ENCODE data around the gene DYNLT2. TPM values are rescaled to one million over a fixed set of nuclear protein-coding genes. Genes with fewer than 3 reads are reported as not detected.

Gene DYNLT2
- total RNA-seq, 2 donors from 2014 or later, result 1.5 to 2.6 TPM

DNA sequence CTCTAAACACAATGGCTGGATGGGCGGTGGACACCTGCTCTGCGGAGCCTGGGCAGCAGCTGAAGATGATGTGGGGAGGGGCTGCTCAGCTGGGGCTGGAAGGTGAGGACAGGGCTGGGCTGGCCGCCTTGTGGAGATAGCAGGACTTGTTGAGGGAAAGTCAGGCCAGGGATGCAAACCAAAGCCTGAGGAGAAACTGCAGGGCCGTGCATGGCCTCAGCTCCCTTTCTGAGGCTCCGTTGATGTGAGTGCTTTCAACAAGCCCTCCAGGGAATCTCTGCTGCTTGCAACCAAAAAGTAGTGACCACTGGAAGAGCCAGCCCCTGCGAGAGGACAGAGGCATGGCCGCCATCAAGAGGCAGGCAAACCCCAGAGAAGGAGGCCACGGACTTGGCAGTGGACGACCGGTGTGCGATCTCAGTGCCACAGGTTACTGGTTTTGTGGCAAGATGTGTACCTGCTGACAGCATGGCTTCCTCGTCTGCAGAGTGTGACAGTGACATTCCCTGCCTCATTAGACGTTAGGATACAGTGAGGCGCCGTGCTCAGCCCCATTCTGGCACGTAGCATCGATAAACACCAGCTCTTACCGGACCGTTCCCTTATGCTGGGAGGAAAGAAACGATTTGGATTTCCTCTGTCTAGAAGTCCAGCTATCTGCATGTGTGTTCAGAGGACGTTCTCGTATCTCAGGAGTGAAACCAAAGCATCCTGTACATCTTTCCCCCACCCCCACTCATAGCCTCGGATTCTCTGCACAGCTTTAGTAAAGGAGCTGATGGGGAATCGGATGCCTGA is 38.0 kb upstream of the DYNLT2 start:
- no peak overlapping the region for H3K27ac Mint-ChIP-seq

DNA sequence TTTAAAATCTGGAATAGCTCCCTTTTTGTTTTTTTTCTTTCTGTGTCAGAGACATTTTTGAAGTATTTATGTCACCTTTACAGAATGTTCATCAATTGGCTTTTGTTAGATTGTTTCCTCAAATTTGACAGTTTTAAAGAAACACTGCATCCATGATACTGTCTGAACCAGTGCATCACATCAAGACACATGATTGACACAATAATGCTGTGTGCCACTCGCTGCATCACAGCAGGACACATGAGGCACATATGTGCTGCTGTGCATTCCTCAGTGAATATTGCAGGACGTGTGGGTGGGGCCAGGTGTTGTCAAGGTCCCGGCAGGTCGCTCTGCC is 37.4 kb upstream of the DYNLT2 start:
- no peak for DNase-seq (ENCODE audit: low spot score)
- no peak for ATAC-seq
- Mint-ChIP-seq H3K27me3 (peaks cover 28 to 31% of the 10 kb centered on the region in 2 donors), H3K4me1 (ENCODE audit: low read depth in 2 of 2) (peaks cover 17 to 18% of the 10 kb centered on the region in 2 donors), H3K9me3 (no peaks in the 10 kb centered on the region), H3K36me3 (no peaks in the 10 kb centered on the region), H3K27ac (no peak overlapping the region), H3K4me3 (peak overlapping the region; percentile 12)

More for the DNA sequence above, 38.0 kb upstream of the DYNLT2 start:
- Mint-ChIP-seq H3K9me3 (no peaks in the 10 kb centered on the region), H3K27me3 (peaks cover 33% of the 10 kb centered on the region in 2 donors), H3K4me1 (ENCODE audit: low read depth in 2 of 2) (peaks cover 17 to 18% of the 10 kb centered on the region in 2 donors), H3K4me3 (peak overlapping the region; percentile 67), H3K36me3 (no peaks in the 10 kb centered on the region)
- DNase-seq (ENCODE audit: low spot score), result no peak
- ATAC-seq, result no peak

DNA sequence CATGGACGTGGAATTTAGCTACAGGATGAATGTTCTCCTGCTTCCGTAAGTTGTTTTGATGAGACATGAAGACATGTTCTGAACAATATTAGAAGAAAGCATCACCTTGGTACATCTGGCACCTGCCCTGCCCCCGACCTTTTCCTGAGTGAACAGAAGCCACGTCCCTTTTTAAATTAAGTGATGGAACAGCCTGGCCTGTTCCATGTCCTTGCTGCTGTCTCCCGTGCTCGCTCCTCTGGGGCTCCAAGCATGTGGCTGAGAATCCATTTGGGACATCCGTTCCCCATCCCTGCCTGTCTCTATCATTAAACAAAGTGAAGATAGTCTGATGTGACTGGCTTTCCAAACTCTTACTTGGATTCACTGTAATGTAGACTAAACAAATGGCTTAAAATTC is 36.4 kb upstream of the DYNLT2 start:
- H3K36me3 Mint-ChIP-seq, result no peaks in the 10 kb centered on the region
- H3K27ac Mint-ChIP-seq, result no peak overlapping the region
- no peak overlapping the region for H3K4me3 Mint-ChIP-seq
- peaks cover 19 to 21% of the 10 kb centered on the region in 2 donors for H3K27me3 Mint-ChIP-seq
- DNase-seq (ENCODE audit: low spot score) (no peak), ATAC-seq (no peak)
- peaks cover 17 to 18% of the 10 kb centered on the region in 2 donors for H3K4me1 Mint-ChIP-seq (ENCODE audit: low read depth in 2 of 2)
- no peaks in the 10 kb centered on the region for H3K9me3 Mint-ChIP-seq

DNA sequence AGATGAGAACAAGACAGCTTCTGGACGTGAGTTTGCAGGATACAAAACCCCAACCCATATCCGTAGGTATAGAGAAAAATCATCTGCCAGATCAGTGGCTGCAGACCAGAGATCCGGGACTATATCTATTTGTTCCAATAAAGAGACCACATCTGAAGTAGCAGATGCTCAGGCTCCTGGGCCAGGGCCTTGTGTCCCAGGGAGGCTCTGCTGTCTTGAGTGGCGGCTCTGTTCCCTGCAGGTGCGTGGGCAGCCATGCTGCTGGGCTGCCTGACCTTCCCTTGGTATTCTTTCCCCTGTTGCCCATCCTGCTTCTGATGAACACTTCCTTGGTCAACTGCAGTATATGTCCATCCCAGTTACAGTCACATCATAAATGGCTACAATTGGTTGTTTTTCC is 35.0 kb upstream of the DYNLT2 start:
- H3K36me3 Mint-ChIP-seq, result no peaks in the 10 kb centered on the region
- H3K27me3 Mint-ChIP-seq, result peaks cover 7 to 9% of the 10 kb centered on the region in 2 donors
- H3K4me1 Mint-ChIP-seq (ENCODE audit: low read depth in 2 of 2), result peaks cover 14 to 16% of the 10 kb centered on the region in 2 donors
- H3K9me3 Mint-ChIP-seq, result no peaks in the 10 kb centered on the region
- no peak for ATAC-seq
- H3K27ac Mint-ChIP-seq, result no peak overlapping the region
- H3K4me3 Mint-ChIP-seq, result no peak overlapping the region
- DNase-seq (ENCODE audit: low spot score), result no peak

DNA sequence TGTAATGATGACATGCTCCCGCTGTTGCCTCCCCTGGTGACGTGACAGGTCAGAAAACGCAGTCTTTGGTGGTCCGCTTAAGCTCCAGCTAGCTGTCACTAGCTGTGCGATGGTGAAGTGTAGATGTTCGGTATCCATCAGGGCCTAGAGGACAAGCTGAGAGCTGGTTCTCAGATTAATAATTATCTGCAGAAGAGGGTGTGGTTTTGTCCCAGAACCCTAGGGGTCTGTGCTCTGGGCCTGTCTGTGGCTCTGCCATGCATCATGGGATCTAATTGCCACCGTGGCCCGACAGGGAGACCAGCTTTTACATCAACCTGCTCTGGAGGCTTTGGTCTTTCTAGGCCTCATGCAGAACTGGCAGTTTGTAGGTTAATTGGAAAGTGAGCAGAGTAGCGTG is 34.2 kb upstream of the DYNLT2 start:
- Mint-ChIP-seq H3K27ac (no peak overlapping the region), H3K27me3 (peaks cover 0 to 6% of the 10 kb centered on the region in 2 donors), H3K4me3 (no peak overlapping the region), H3K4me1 (ENCODE audit: low read depth in 2 of 2) (peaks cover 10 to 11% of the 10 kb centered on the region in 2 donors), H3K36me3 (no peaks in the 10 kb centered on the region), H3K9me3 (no peaks in the 10 kb centered on the region)
- DNase-seq (ENCODE audit: low spot score) (no peak), ATAC-seq (no peak)

DNA sequence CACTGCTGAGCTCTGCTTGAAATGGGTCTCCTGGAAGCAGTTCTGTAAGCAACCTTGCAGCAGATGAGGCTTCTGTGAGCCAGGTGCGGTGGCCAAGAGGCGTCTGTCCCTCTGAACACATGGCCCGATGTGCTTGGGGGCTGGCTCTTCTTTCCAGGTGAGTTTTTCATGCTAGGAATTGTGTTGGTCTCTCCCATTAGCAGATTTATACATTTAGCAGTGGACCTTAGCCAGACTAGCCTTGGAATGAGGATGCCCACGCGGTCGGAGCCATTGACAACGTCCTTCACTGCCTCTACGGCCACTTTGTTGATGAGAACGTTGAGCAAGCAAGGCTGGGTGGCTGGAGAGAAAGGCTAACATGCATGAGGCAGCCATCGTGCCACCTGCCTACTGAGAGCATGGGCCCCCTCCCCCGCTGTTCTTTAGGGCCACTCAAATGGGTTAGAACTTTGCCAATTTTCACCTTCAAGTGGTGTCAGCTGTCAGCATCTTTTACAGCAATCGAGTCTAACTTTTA is 33.5 kb upstream of the DYNLT2 start:
- DNase-seq (ENCODE audit: low spot score) (no peak), ATAC-seq (no peak)
- no peaks in the 10 kb centered on the region for H3K9me3 Mint-ChIP-seq
- H3K27me3 Mint-ChIP-seq, result peaks cover 0 to 4% of the 10 kb centered on the region in 2 donors
- H3K4me1 Mint-ChIP-seq (ENCODE audit: low read depth in 2 of 2), result peaks cover 3 to 5% of the 10 kb centered on the region in 2 donors
- H3K36me3 Mint-ChIP-seq, result no peaks in the 10 kb centered on the region
- H3K27ac Mint-ChIP-seq, result no peak overlapping the region
- no peak overlapping the region for H3K4me3 Mint-ChIP-seq

DNA sequence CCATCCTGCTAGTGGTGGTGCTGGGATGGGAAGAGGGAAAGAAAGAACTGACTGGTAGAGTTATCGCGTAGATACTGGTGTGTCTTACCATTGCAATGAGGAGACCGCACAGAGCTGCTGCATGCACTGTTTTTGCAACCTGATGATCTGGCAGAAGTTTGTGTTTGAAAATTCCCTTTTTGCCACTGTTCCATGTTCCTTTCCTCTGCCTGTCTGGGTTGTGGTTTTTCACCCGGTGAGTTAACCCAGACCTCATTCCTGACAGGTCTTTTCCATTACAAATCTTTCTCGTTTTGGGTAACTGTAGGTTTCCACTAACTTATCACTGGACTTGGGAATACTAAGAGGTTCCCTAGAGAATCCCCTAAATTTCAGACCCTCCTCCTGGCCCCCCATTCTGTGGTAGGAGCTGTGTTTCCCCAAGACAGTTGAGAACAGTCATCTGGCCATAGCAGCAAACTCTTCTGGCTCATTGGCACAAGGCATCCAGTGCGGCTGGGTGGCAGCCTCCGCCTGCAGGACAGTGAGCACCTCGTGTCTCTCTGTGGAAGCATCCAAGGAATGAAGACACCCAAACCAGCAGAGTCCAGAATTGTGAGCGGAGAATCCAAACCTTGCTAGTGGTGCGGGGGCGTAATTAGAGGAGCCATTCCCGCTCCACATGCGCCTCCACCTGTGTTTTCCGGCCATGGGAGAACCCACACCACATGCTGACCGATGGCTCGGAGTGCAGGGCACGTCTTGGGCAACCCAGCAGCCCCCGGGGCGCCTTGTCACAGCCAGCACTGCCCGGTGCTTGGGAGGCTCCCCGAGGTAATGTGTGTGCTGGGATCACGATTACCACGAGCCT is 32.8 kb upstream of the DYNLT2 start:
- DNase-seq (ENCODE audit: low spot score), result no peak
- H3K9me3 Mint-ChIP-seq, result no peaks in the 10 kb centered on the region
- H3K27me3 Mint-ChIP-seq, result peaks cover 0 to 4% of the 10 kb centered on the region in 2 donors
- H3K36me3 Mint-ChIP-seq, result no peaks in the 10 kb centered on the region
- no peak overlapping the region for H3K27ac Mint-ChIP-seq
- H3K4me3 Mint-ChIP-seq, result no peak overlapping the region
- peaks cover 0 to 3% of the 10 kb centered on the region in 2 donors for H3K4me1 Mint-ChIP-seq (ENCODE audit: low read depth in 2 of 2)
- ATAC-seq, result no peak

DNA sequence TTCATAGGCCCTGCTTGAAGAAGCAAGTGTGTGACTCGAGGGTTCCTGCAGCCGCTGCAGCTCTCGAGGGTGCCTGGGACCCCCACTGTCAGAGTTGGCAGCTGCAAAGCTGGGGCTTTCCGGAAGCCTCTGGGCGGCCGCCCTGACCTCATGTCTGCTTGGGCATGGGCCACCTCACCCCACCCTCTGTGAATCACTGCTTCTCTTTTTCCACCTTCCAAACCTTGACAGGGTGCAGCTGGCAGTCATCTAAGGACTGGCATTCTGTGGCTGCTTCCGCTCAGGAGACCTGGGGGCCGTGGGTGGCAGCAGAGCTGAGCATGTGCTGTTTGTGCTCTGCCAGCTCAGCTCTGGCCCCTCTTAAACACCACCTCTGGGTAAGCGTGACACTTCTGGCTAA is 32.0 kb upstream of the DYNLT2 start:
- ATAC-seq (no peak), DNase-seq (ENCODE audit: low spot score) (no peak)
- Mint-ChIP-seq H3K27ac (no peak overlapping the region), H3K4me3 (no peak overlapping the region), H3K36me3 (no peaks in the 10 kb centered on the region), H3K9me3 (no peaks in the 10 kb centered on the region), H3K27me3 (no peaks in the 10 kb centered on the region), H3K4me1 (ENCODE audit: low read depth in 2 of 2) (no peaks in the 10 kb centered on the region)

DNA sequence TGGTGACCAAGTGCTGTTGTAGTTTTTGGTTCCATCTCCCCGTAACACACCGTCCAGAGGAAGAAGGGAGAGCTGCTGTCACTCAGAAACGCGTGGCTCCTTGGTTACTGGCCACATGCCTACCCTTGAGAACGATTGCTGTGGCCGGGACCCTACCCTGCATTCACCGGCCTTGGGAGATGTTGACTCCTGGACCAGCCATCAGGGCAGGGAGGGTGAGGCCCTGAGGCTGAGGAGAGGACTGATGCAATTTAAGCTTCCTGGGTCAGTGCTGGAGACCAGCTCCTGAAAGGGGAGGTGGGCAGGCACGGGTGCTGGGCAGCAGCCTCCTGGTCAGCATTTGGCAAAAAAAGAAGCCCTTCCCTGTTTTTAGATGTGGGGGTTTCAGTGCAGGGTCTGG is 31.6 kb upstream of the DYNLT2 start:
- Mint-ChIP-seq H3K9me3 (no peaks in the 10 kb centered on the region), H3K36me3 (no peaks in the 10 kb centered on the region), H3K27me3 (no peaks in the 10 kb centered on the region), H3K4me3 (no peak overlapping the region), H3K27ac (no peak overlapping the region), H3K4me1 (ENCODE audit: low read depth in 2 of 2) (no peaks in the 10 kb centered on the region)
- no peak for ATAC-seq
- no peak for DNase-seq (ENCODE audit: low spot score)

DNA sequence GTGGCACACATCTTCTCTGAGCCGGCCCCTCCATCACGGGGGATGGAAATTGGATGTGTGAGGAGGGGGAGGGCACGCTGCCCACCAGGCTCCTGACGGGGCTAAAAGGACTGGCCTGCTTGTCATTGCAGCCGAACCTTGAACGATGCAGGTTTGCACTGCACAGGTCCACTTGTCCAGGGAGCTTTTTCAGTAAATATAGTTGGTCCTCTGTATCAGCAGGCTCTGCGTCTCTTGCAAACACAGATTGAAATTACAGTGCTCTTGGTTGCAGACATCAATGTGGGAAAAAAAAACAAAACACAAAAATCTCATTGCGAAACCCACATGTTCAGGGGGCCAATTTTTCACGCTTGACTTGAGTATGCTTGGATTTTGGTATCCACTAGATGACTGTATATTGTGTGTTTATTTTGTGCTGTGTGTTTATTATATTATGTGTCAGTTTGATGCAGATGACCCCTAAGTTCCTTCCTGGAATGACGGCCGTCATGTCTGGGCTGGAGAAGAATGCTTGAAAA is 29.3 kb upstream of the DYNLT2 start:
- ATAC-seq (no peak), DNase-seq (ENCODE audit: low spot score) (no peak)
- Mint-ChIP-seq H3K9me3 (no peaks in the 10 kb centered on the region), H3K27me3 (no peaks in the 10 kb centered on the region), H3K4me1 (ENCODE audit: low read depth in 2 of 2) (no peaks in the 10 kb centered on the region), H3K27ac (no peak overlapping the region), H3K4me3 (no peak overlapping the region), H3K36me3 (peaks cover 7% of the 10 kb centered on the region)

DNA sequence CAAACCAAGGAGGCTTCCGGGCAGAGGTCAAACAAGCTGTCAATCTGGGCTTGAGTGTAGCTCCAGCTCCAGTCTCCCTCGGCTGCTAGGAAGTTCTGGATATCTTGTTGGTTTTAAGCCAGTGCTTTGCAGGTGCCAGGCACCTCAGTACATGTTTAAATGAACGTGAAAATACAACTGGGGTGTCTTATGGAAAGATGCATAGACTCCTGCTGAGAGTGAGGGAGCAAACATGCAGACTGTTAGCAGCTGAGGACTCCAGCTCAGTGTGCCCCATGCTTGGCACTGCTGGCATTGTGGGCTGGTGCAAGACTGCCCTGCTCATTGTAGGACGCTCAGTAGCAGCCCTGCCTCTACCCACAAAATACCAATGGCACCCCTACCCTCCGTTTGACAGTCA is 28.5 kb upstream of the DYNLT2 start:
- Mint-ChIP-seq H3K4me1 (ENCODE audit: low read depth in 2 of 2) (no peaks in the 10 kb centered on the region), H3K36me3 (peaks cover 7% of the 10 kb centered on the region), H3K27me3 (no peaks in the 10 kb centered on the region), H3K9me3 (no peaks in the 10 kb centered on the region), H3K4me3 (no peak overlapping the region), H3K27ac (no peak overlapping the region)
- ATAC-seq (no peak), DNase-seq (ENCODE audit: low spot score) (no peak)

DNA sequence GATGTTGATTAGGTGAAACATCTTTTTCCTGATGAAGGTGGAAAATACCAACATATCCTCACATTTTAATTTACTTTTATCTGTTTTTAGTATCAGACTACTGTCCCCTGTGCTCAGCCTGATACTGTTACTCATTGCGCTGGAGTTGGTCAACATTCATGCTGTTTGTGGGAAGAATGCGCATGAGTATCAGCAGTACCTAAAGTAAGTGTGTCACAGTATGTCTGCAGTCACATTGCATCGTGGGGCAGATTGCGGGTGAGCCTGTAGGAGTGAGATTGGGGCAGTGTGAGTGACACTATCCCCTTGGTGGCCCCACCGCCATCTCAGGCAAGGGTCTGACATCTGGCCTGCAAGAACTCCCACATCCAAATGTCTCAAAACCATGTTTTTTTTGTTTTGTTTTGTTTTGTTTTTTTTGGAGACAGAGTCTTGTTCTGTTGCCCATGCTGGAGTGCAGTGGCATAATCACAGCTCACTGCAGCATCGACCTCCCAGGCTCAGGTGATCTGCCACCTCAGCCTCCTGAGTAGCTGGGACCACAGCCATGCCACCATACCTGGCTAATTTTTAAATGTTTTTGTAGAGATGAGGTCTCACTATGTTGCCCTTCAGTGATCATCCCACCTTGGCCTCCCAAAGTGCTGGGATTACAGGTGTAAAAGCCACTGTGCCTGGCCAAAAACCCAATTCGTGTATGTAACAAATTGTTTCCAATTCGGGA is 27.9 kb upstream of the DYNLT2 start:
- Mint-ChIP-seq H3K36me3 (peaks cover 7% of the 10 kb centered on the region), H3K27ac (no peak overlapping the region), H3K27me3 (no peaks in the 10 kb centered on the region), H3K9me3 (no peaks in the 10 kb centered on the region), H3K4me1 (ENCODE audit: low read depth in 2 of 2) (no peaks in the 10 kb centered on the region), H3K4me3 (no peak overlapping the region)
- no peak for DNase-seq (ENCODE audit: low spot score)
- no peak for ATAC-seq

DNA sequence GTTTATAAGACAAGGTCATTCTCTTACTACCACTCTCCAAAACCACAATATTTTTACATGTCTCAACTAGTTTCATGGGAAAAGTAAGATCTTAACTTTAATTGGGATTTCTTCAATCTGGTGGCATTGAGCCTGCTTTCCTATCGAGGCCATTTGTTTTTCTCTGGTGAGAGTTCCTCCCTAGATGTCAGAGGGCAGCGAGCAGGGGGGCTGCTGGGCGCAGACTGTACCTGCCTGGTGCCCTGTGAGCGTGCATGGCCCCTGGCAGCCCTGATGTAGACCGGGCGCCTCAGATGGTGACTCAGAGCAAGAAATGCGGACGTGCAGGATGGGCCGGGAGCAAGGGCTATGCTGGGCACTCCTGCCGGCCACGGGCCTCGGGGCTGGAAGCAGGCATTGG is 27.3 kb upstream of the DYNLT2 start:
- no peaks in the 10 kb centered on the region for H3K27me3 Mint-ChIP-seq
- H3K9me3 Mint-ChIP-seq, result no peaks in the 10 kb centered on the region
- no peaks in the 10 kb centered on the region for H3K4me1 Mint-ChIP-seq (ENCODE audit: low read depth in 2 of 2)
- H3K27ac Mint-ChIP-seq, result no peak overlapping the region
- no peak for DNase-seq (ENCODE audit: low spot score)
- H3K4me3 Mint-ChIP-seq, result no peak overlapping the region
- H3K36me3 Mint-ChIP-seq, result peaks cover 7% of the 10 kb centered on the region
- ATAC-seq, result no peak

Measured in natural killer cell treated with Interleukin-12 subunit alpha and Interleukin-12 subunit beta and Interleukin-15 and Interleukin-18, amount 100 ng/mL, for 72 hours (primary cell).